Activated naive CD4-positive, alpha-beta T cell treated with Interleukin-2 at 50 U/mL for 16 hours (primary cell): ENCODE results near the gene TRPV6.

Experiments used
- DNase-seq: peaks from one replicate; pipeline ENCODE4 v3.0.0-alpha.2; 2020

TRPV6 gene

DNA sequence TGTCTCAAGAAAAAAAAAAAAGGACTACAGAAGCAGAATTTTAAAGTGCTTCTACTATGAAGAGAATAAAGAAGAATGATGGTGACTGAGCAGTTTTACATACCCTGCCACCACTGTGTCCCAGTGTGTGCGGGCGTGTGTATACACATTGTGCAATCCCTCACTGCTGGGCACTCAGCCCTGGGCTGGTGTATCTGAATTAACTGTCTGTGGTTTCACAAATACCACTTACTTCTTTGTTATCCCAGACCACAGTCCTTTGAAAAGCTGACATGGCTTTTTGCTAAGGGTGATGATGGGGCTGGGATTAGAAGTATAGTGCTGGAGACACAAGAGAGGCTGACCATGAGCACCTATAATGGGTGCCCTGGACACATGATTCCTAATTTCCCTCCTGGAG is 21.1 kb upstream of the TRPV6 start:
- DNase-seq = no peak

GRCh38 chr7:142905759-142906158 is 20.2 kb upstream of the TRPV6 start:
- DNase-seq = no peak

DNA sequence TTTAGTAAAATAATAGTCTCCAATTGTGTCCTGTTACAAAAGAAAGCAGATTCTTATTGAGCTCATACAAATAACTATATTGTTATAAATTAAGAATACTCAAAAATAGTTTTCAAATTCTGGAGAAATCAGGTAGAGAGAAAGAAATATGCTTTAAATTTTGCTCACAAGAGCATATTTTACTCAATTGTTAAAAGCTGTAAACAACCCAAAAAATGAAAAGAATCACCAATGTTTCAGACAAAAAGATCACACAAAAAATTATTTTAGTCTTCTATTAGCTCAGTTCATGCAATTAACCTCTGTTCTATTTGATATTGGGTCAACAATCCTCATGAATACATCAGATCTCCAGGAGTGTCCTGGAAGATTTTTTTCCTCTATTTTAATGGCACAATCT is 18.6 kb upstream of the TRPV6 start:
- DNase-seq = no peak

DNA sequence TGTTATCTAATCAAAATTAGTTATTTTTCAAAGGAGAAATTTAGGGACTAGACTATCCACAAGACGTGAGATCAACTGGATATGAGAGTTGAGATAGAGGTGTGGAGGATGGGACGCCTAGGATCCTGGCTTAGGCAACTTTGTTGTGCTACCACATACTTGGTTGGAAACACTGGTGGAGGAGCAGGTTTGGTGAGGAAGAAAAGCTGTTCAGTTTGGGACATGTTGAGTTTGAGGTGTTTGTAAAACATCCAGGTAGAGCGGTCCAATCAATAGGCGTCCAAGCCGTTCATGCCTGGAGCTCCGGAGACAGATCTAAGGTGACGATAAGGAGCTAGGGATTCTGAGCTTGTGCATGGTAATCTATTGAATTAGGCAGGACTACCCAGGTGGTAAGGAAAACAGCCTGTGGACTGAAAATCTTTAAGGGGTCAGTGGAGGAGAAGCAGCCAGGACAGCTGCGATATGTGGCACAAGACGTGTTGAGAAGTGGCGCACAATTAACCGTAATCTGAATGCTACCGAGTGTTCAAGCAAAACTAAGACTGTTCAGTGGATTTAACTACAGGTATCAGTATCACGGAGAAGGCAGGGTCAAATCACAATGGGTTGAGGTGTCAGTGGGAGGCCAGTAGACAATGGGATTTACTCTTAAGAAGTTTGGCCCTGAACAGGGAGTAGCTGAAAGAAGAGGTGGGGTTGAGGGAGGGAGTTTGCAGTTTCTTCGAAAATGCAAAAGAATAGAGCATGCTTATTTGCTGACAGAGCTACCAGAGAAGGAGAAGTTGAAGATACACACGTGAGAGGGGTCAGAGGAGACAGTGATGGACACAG is 16.1 kb upstream of the TRPV6 start:
- DNase-seq = no peak

- no peak for DNase-seq
Measured at GRCh38 chr7:142899661-142900060, 14.1 kb upstream of the TRPV6 start.

DNA sequence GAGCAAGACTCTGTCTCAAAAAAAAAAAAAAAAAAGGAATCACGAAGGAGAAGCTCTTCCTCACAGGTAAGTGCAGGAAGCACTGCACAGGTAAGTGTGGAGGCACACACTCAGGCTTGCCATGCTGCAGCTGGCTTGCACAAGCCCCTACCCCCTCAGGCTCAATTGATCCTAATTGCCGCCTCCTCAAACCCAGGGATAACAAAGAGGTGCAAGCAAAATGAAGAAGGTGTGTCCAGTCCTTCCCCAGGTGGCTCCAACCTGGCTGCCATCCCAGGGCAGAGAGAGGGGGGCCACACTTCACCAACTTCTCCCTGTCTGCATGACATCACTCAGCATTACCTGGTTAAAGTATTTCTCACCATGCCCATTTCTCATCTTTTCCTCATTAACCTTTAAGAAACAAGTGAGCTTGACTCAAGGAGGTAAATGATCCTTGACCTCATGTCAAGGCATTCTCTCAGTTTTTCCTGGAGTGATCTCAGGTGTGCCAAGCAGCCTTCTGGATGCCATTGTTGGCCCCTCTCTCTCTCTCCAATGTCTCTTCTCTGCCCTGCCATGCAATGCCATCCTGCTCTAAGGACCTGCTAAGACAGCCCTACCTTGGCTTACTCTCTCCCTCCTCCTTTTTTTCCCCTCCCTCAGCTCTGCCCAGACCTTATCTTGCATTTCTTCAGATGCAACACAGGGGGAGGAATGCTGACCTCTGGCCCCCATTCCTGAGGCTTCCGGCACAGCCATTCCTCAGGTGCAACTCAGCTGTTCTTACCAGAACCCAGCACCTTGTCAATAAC is 13.0 kb upstream of the TRPV6 start:
- DNase-seq = no peak

GRCh38 chr7:142897691-142898090 is 12.1 kb upstream of the TRPV6 start:
- DNase-seq = no peak

DNA sequence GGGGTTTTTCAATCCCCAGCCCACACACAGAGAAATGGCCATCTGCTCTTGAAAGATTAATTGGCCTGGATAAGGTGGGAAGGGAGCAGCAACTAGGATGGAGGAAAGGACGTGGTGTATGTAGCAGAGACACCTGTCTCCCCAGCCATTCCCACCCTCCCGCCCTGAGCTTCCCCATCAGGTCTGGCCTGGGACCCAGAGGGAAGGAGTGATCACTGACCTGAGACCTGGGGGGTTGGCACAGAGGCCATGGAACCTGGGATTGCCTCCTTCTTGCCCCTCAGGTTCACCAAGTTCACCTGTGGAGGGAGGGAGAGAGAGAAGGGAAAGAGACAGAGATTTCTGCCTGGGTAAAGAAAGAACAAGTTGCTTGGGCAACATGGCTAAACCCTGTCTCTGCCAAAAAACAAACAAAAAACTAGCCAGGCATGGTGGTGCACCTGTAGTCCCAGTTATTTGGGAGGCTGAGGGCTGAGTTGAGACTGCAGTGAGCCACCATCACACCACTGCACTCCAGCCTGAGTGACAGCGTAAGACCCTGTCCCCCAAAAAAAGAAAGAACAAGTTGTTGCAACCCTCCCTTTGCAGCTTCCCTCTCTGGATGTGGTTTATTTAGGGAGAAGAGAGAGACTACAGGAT is 11.3 kb upstream of the TRPV6 start:
- DNase-seq = no peak

- DNase-seq = no peak
Measured at GRCh38 chr7:142896151-142896550, 10.6 kb upstream of the TRPV6 start.

DNA sequence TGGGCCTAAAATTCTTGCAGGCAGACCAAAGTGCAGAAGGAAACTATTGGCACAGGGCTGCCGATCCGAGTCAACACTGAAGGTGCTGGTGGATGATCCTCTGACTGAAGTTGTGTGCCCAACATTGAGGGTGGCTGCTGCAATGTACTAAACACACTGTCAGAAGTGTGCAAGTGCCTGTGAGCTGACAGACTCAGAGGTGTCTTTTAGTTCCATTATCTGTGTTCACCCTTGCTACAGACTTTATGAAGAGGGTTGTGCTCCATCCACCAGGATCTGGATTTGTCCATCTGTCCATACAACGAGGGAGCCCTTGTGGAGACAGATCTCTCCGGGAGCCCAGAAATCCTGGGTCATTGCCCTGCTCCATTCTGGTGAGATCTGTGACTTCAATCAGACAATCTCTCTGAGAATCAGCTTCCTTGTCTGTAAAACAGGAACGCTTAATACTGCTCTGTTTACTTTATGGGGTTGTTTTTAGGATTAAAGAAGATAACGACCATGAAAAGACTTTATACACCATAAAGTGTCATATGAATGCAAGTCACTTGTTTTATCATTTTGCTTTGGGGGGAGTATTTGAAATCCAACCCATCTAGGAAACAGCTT is 9.5 kb upstream of the TRPV6 start:
- DNase-seq = no peak

- no peak for DNase-seq
Measured at GRCh38 chr7:142894112-142894984, 8.8 kb upstream of the TRPV6 start.

DNA sequence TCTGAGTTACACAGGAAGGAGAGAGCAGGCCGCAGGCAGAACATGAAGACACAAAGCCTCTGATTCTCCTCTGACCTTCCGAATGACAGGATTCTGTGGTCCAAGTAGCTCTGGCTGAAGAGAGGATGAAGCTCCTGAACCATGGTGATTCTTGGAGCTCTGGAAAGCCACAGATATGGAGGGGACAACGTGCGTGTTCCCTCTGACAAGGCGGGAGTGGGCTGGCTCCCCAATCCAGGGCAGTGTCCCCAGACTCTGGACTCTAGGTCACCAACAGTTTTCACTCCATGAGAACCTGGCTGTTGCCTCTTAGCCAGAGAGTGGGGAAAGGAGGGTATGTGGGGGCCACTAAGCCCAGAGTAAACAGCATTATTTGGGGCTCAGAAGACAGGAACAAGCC is 7.4 kb upstream of the TRPV6 start:
- DNase-seq = no peak

- DNase-seq = no peak
Measured at GRCh38 chr7:142891490-142892082, 6.0 kb upstream of the TRPV6 start.

DNA sequence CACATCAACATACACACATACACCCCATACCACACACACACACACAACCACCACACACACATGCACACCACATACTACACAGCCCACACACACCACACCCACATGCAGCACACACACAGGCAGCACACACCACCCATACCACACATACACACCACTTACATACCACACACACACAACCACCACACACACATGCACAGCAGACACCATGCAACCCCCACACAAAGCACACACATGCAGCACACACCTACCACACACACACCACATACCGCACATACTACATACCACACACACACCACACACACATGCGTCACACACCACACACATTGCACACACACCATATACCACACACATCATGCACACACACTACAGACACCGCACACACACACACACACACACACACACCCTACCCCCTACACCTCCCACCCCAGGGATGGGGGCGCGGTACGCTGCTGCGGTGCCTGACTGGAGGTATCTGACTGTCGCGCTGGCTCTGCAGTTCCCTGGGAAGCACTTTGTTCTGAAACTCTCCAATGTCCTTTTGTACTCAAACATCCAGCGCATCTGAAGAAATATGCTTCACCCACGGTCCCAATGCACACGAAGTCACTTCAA is 5.4 kb upstream of the TRPV6 start:
- no peak for DNase-seq

DNA sequence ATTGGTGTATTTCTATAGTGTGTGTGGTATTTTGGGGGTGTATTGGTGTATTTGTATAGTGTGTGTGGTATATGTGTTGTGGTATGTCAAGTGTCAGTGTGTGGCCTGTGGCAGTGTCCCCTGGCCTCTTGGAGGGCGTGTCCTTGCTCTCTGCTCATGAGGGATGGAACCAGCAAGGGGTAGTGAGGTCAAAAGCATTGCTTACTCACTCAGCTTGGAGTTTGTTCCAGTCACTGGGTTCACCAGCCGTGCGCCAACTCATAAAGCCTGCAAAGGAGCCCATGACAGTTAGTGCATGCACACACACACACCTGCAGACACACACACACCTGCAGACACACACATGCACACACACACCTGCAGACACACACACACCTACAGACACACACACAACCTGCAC is 4.3 kb upstream of the TRPV6 start:
- DNase-seq = no peak

GRCh38 chr7:142887282-142888015 is 1.9 kb upstream of the TRPV6 start:
- no peak for DNase-seq

DNA sequence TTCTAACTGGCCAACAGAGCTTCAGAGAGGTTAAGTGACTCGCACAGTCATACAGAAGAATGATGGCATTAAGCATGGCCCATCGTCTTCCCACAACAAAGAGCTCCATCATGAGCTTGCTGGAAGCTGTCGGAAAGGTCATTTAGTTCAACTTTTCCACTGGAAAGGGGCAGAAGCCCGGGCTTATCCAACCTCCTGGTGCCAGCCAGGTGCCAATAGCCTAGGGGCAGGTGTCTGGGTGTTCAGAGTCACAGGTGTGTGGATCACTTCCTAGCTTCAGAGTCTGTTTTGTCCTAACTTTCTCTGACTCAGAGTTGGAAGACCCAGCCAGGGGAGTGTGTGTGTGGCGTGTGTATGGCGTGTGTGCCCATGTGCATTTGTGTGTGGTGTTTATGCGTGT is 1.3 kb upstream of the TRPV6 start:
- no peak for DNase-seq

DNA sequence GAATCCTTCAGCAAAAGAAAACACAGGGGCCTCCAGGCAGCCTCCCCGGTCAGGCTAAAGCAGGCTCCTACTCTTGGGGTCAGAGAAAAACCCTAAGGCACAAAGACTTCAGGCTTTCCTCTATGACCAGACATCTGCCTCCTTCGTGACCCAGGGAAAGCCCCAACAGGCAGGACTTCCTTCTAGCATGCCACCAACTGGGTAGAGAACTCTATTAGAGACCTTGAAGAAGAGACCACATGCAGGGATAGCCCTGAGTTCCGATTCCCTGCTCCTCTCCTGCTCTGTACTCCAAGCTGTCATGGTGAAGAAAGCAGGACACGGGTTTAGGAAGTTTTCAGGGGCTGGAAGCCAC is 1.3 kb downstream of the TRPV6 start:
- no peak for DNase-seq

- DNase-seq = no peak
Measured at GRCh38 chr7:142883571-142884285, 1.8 kb downstream of the TRPV6 start.

GRCh38 chr7:142883145-142883544 is 2.4 kb downstream of the TRPV6 start:
- DNase-seq = no peak
